Smooth muscle cell (in vitro differentiated cells): ENCODE results near the gene IFRD2. TPM values are rescaled to one million over a fixed set of nuclear protein-coding genes. Genes with fewer than 3 reads are reported as not detected.
A peak's percentile ranks its signal among the peaks of the same experiment; 100 is the strongest.

Experiments
- DNase-seq: peaks from one replicate; lab custom pipeline; 2025; ENCODE audit not compliant: unreplicated experiment; lab: John Stamatoyannopoulos, UW
- H2AFZ ChIP-seq: fragments of 200-600 bp; sonication (generic); 2 replicates; pipeline ENCODE4 v1.6.0; 2016; ENCODE audit warnings: antibody characterized with exemption, low read depth, mild to moderate bottlenecking
- H3F3A ChIP-seq: fragments of 200-600 bp; sonication (generic); 2 replicates; pipeline ENCODE4 v1.6.0; 2017; ENCODE audit warnings: antibody characterized with exemption, low read depth
- H3K27ac ChIP-seq: fragments of 200-600 bp; sonication (generic); 2 replicates; pipeline ENCODE4 v1.5.1; 2016; ENCODE audit warnings: low read depth, mild to moderate bottlenecking
- H3K27me3 ChIP-seq: fragments of 200-600 bp; sonication (generic); 2 replicates; pipeline ENCODE4 v1.6.1; 2016; ENCODE audit warnings: low read depth, mild to moderate bottlenecking
- H3K36me3 ChIP-seq: fragments of 200-600 bp; sonication (generic); 2 replicates; pipeline ENCODE4 v1.5.1; 2016; ENCODE audit warnings: low read depth
- H3K4me1 ChIP-seq: fragments of 200-600 bp; sonication (generic); 2 replicates; pipeline ENCODE4 v1.5.1; 2016; ENCODE audit warnings: low read depth
- H3K4me2 ChIP-seq: fragments of 200-600 bp; sonication (generic); 2 replicates; pipeline ENCODE4 v1.6.0; 2016; ENCODE audit warnings: mild to moderate bottlenecking
- H3K4me3 ChIP-seq: fragments of 200-600 bp; sonication (generic); 2 replicates; pipeline ENCODE4 v1.5.1; 2016; ENCODE audit warnings: mild to moderate bottlenecking
- H3K79me2 ChIP-seq: fragments of 200-600 bp; sonication (generic); 2 replicates; pipeline ENCODE4 v1.6.0; 2016; ENCODE audit warnings: low read depth, mild to moderate bottlenecking
- H3K9ac ChIP-seq: fragments of 200-600 bp; sonication (generic); 2 replicates; pipeline ENCODE4 v1.6.0; 2016; ENCODE audit warnings: low read depth
- H3K9me3 ChIP-seq: fragments of 200-600 bp; sonication (generic); replicated peaks from 2 replicates; pipeline ENCODE4 v1.5.1; 2016; ENCODE audit warnings: low read depth
- H4K20me1 ChIP-seq: fragments of 200-600 bp; sonication (generic); 2 replicates; pipeline ENCODE4 v1.6.0; 2016; ENCODE audit warnings: low read depth
- CTCF ChIP-seq: fragments of 200-600 bp; sonication (generic); IDR thresholded peaks from 2 replicates; pipeline ENCODE4 v1.5.1; 2017; ENCODE audit warnings: borderline replicate concordance, mild to moderate bottlenecking, antibody characterized with exemption; ENCODE audit not compliant: insufficient read depth, poor library complexity, severe bottlenecking
- WGBS: methylation state at CpG from one replicate; pipeline ENCODE4 v1.1.7; 2016; ENCODE audit warnings: low lambda C conversion rate; 5-methylcytosine and 5-hydroxymethylcytosine counted together
- polyA plus RNA-seq: library from polyadenylated mRNA; unstranded; fragments of >200 nt; fragmentation: Nextera tagmentation; extraction: Ambion mirVana; gene quantifications from 2 replicates; pipeline ENCODE4 v1.2.1, GENCODE V29; 2016
- total RNA-seq: library from RNA; depleted of rRNA; stranded (reverse); fragments of >200 nt; gene quantifications from 2 replicates; pipeline ENCODE4 v1.2.3, GENCODE V29; 2014

Gene IFRD2
- total and polyA plus RNA-seq, 2 experiments from 2014 or later: 20.8 to 59.3 TPM

GRCh38 chr3:50261505-50261904 is 30.7 kb downstream of the IFRD2 start:
- Histone ChIP-seq H3K36me3 (no peaks in the 10 kb centered on the region), H2AFZ (no peak overlapping the region), H3K4me2 (peak overlapping the region; percentile 89), H3K27me3 (no peaks in the 10 kb centered on the region), H3K4me3 (no peak overlapping the region), H3K9ac (no peak overlapping the region), H3K9me3 (no peaks in the 10 kb centered on the region), H3K4me1 (peaks cover 39% of the 10 kb centered on the region), H3K79me2 (no peaks in the 10 kb centered on the region), H3K27ac (peak overlapping the region; percentile 98), H4K20me1 (peaks cover 2% of the 10 kb centered on the region), H3F3A (peaks cover 32% of the 10 kb centered on the region)
- DNase-seq: no peak
- 91% methylated on average over 2 of the region's 2 CpGs for WGBS
- TF ChIP-seq CTCF: no peak

GRCh38 chr3:50260942-50261441 is 31.2 kb downstream of the IFRD2 start:
- Histone ChIP-seq H3K36me3 (no peaks in the 10 kb centered on the region), H3K4me1 (peaks cover 34% of the 10 kb centered on the region), H3K27me3 (no peaks in the 10 kb centered on the region), H4K20me1 (peaks cover 8% of the 10 kb centered on the region), H3K9me3 (no peaks in the 10 kb centered on the region), H3K9ac (peak overlapping the region; percentile 99), H3F3A (peaks cover 32% of the 10 kb centered on the region), H2AFZ (no peak overlapping the region), H3K79me2 (no peaks in the 10 kb centered on the region), H3K27ac (peak overlapping the region; percentile 98), H3K4me2 (peak overlapping the region; percentile 89), H3K4me3 (peak overlapping the region; percentile 64)
- no peak for DNase-seq
- no peak for TF ChIP-seq CTCF
- 81% methylated on average over 5 of the region's 5 CpGs for WGBS

GRCh38 chr3:50260027-50260941 is 31.9 kb downstream of the IFRD2 start:
- peaks cover 30% of the 10 kb centered on the region for H3K4me1 ChIP-seq
- H3K4me3 ChIP-seq: peak overlapping the region; percentile 64
- peak overlapping the region; percentile 89 for H3K4me2 ChIP-seq
- peaks cover 26% of the 10 kb centered on the region for H3F3A ChIP-seq
- no peaks in the 10 kb centered on the region for H3K79me2 ChIP-seq
- TF ChIP-seq CTCF: peak; percentile 98
- peak overlapping the region; percentile 98 for H3K27ac ChIP-seq
- no peak overlapping the region for H2AFZ ChIP-seq
- H3K27me3 ChIP-seq: no peaks in the 10 kb centered on the region
- WGBS: 5% methylated on average over 45 of the region's 70 CpGs
- H3K9me3 ChIP-seq: no peaks in the 10 kb centered on the region
- H3K36me3 ChIP-seq: no peaks in the 10 kb centered on the region
- H4K20me1 ChIP-seq: peaks cover 12% of the 10 kb centered on the region
- H3K9ac ChIP-seq: peak overlapping the region; percentile 99
- DNase-seq: peak; percentile 89
